Stimulated activated CD4-positive, alpha-beta T cell treated with anti-CD3 and anti-CD28 coated beads, Interleukin-12 subunit alpha, Interleukin-12 subunit beta, amount 100 ng/mL, for 24 hours (primary cell): Measurements from ENCODE around the gene DEPDC1.
"Not testable (repeated sequence)": the region's sequence is repeated elsewhere in the genome, so short reads cannot be mapped to it uniquely, and the experiment has no call there.

ENCODE experiments used
- DNase-seq, 2 experiments: peaks; one replicate each; pipeline ENCODE4 v3.0.0-alpha.2; 2020; ENCODE audit warnings: low read depth in 2 of 2

Gene DEPDC1, protein sequence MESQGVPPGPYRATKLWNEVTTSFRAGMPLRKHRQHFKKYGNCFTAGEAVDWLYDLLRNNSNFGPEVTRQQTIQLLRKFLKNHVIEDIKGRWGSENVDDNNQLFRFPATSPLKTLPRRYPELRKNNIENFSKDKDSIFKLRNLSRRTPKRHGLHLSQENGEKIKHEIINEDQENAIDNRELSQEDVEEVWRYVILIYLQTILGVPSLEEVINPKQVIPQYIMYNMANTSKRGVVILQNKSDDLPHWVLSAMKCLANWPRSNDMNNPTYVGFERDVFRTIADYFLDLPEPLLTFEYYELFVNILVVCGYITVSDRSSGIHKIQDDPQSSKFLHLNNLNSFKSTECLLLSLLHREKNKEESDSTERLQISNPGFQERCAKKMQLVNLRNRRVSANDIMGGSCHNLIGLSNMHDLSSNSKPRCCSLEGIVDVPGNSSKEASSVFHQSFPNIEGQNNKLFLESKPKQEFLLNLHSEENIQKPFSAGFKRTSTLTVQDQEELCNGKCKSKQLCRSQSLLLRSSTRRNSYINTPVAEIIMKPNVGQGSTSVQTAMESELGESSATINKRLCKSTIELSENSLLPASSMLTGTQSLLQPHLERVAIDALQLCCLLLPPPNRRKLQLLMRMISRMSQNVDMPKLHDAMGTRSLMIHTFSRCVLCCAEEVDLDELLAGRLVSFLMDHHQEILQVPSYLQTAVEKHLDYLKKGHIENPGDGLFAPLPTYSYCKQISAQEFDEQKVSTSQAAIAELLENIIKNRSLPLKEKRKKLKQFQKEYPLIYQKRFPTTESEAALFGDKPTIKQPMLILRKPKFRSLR

GRCh38 chr1:68496680-68497357, at the start of gene DEPDC1:
Gene DEPDC1, minus strand, starts transcription at chr1:68497082. Its CDS starts 83 bp downstream, at chr1:68496999.
- DNase-seq, result peak; percentile 47 to 70

DNA sequence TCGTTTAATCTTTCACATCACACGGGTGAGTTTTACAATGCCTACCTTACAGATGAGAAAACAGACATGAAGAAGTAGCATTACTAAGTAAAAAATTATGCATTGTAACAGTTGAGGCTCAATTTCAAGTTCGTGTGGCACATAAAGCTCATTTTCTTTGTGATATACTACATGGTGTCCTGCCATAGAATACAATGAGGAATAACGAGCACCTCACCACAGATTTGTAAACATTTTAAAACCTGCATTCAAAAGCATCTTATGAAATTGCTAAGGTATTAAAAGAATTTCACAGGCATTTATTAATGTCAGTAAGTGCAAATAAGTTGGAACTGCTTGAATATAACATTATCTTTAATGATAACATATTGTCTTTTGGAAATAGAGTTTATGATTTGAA, 47.8 kb upstream of the DEPDC1 start:
- no peak for DNase-seq

DNA sequence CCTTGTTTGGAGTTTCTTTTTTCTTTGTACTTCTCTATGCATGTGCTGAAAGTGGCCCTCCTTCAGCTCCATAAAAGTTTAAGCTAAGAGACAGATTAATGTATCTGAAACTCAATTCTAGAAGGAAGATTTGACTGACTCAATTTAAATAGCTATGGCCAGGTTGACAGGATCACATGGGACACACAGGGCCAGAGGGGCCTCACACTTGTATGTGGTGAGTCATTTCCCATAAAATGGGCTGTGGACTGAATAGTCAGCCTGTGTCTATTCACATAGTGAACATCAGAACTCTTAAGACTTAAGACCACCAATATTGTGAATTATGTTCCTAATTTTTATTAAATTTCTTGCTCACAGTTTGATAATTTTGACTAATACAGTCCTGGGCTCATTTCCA, 45.7 kb upstream of the DEPDC1 start:
- no peak for DNase-seq

DNA sequence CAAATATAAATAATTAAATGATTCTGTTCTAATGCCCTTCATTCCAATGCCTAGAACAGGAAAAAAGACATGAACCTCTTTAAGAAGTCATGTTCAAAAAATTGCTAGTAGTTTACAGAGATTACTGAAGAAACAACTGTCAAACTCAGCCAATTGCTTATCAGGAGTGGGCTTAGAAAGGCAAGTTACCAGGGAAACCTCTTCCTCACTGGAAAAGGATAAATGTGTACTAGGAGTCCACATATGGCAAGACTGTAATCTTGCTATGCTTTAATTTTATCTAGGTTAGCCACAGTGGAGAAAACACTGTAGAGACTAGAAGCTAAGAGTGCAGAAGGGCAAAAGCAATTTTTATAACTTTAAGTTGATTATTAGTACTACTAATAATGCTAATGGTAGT, 42.1 kb upstream of the DEPDC1 start:
- no peak for DNase-seq

- no peak for DNase-seq
Measured at GRCh38 chr1:68528243-68528642, 31.4 kb upstream of the DEPDC1 start.

- no peak for DNase-seq
Measured at GRCh38 chr1:68525781-68526180, 28.9 kb upstream of the DEPDC1 start.

- no peak for DNase-seq
Measured at GRCh38 chr1:68521286-68521685, 24.4 kb upstream of the DEPDC1 start.

DNA sequence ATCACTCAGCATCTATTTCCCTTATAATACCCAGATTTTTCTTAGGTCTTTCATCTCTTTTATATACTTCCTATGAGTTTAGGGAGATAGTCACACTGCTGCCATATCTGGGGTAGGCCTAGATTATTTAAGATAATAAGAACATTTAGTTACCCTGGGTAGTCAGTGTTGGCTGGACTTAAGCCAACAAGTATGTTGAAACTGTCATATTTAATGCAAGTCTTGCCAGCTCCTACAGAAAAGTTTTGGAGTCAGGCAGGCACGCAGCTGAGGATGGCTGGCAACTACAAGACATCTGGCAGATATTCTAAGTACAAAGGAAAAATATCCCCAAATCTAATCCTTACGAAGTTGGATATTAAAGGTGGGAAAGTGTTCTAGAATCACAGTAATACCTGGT, 19.2 kb upstream of the DEPDC1 start:
- no peak for DNase-seq

- no peak for DNase-seq
Measured at GRCh38 chr1:68511254-68511653, 14.4 kb upstream of the DEPDC1 start.

DNA sequence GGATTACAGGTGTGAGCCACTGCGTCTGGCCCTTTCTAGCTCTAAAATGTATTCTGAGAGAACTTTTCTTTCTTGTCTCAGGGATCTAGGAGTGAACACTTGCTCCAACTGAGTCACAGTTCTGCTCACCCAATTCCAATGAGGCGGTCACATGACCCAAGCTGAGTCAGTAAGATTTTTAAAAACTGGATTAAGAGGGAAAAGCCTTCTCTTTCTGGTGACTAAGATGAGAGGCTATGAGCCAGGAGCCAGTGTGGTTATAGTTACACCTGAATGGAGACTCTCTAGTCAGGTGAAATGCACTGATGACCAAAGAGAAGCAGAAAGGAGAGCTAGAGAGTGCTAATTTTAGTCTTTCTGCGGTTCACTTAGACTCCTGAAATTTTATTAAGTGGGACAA, 9.5 kb upstream of the DEPDC1 start:
- DNase-seq, result no peak

DNA sequence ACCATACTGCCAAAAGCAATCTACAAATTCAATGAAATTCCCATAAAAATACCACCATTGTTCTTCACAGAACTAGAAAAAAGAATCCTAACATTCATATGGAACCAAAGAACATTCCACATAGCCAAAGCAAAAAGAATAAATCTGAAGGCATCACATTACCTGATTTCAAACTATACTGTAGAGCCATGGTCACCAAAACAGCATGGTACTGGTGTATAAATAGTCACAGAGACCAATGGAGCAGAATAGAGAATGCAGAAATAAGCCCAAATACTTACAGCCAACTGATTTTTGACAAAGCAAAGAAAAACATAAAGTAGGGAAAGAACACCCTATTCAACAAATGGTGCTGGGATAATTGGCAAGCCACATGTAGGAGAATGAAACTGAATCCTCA, 6.2 kb upstream of the DEPDC1 start:
- no peak for DNase-seq

DNA sequence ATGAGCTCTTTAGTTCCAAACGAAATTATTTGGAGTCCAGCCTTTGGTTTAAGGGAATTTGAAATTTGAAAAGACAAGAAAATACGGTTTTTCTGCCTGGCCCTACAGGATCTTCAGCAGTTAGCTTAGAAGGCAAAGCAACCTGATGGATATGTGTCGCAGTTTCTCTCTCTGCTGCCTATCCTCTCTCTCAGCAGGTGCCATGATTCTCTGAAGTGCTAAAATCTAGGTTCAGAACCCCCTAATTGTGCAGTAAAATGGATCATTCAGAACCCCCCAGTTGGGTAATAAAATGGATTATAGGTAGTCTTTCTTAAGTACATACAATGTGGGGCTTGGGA, 446 bp upstream of the DEPDC1 start:
- no peak for DNase-seq

DNA sequence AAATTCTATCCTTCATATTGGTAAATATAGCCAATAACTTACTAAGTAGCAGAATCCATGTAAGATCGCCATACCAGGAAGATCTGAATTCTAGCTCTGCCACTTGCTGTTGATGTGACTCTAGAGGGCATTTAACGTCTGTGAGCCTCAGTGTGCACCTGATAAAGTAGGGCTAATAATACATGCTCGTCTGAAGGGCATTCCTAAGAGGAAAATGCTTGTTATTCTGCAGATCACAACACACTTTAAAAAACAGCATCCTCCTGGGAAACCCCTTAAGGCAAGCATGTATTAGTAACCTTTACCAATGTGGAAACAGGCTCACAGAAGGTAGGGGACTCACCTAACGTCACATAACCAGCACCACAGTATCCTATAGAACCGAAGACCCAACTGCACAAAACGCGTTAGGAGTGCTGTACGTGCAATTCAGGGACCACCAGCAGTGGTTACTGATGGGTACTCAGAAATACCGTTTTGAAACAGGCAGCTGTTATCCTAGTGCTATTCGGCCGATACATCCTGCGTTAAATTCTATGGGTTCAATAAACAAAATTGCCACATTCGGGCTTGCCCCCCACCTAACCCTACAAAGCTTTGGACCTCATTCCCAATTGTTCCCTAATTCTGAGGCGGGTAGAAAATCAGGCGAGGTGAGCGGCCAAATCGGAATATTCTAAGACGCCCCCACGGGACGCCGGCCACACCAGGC, 758 bp downstream of the DEPDC1 start:
- DNase-seq, result no peak

DNA sequence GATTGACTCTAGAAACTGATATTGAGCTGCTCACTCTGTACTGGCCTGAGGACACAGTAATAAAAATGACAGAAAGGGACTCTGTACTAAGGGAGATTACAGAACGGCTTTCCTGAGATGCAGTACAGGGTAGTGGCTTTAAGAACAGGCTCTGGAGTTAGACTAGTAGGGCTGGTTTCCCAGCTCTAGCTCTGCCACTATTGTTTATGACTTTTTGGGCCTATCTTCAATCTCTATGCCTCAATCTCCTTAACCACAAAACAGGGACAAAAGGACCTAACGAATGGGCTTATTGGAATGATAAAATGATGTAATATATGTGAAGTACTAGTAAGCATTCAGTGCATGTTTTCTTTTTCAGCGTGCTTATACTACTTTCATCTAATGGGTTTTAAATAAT, 1.4 kb downstream of the DEPDC1 start:
- no peak for DNase-seq

- no peak for DNase-seq
Measured at GRCh38 chr1:68493193-68493592, 3.7 kb downstream of the DEPDC1 start.

- DNase-seq, result not testable (repeated sequence)
Measured at GRCh38 chr1:68492255-68492654, 4.6 kb downstream of the DEPDC1 start.

GRCh38 chr1:68490046-68490651, 6.7 kb downstream of the DEPDC1 start:
- no peak for DNase-seq

DNA sequence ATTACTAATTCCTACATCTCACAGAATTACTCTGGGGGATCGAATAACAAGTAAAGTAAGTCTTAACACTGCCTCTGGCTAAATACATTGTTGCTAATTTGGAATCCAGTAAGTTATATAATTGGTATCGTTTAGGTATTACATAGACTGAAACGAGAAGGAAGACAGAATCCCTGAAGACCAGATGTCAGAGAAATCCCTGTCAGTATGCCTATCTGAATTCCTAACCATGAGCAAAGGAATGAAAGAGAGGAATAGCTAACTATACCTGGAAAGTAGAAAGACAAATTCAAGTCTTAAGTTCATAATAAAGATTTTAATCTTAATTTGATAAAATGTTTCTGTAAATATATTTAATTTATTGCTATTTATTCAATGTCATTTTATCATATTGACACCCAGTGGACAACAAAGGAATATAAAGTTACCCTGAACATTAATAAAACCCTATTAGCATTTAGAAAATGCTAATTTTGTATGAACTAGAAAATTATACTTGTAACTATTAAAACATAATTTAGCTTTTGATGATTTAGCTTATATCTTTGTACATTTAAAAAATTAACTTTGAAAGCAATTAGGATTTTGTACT, 11.4 kb downstream of the DEPDC1 start:
- DNase-seq, result no peak

- no peak for DNase-seq
Measured at GRCh38 chr1:68484618-68485017, 12.3 kb downstream of the DEPDC1 start.

- DNase-seq, result no peak
Measured at GRCh38 chr1:68481041-68481440, 15.8 kb downstream of the DEPDC1 start.

GRCh38 chr1:68479501-68479900, 17.4 kb downstream of the DEPDC1 start:
- DNase-seq, result no peak
